ENCODE results near the gene CPT1A. TPM values are rescaled to one million over a fixed set of nuclear protein-coding genes. Genes with fewer than 3 reads are reported as not detected.

The CPT1A gene
- total RNA-seq, 1 experiment from 2014 or later = 6.3 TPM

DNA sequence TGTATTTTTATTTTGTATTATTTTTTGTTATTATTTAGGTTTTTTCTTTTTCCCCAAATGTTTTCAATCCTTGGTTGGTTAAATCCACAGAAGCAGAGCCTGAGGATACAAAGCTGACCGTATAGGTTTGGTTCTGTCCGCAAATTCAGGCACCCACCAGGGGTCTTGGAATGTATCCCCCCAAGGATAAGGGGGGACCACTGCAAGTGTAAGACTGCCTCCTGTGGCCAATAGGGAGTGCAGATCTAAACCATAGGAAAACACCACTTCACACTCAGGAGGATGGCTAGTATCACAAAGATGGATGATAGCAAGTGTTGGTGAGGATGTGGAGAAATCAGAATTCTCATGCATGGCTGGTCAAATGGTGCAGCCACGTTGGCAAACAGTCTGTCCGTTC is 20.0 kb downstream of the CPT1A start:
- intact Hi-C loops (cut with micrococcal nuclease; ENCODE audit: unreplicated experiment) = no loop called here
- H3K27me3 ChIP-seq (replicated peaks; ENCODE audit: control insufficient read depth, insufficient read depth, low read length) = no peaks in the 10 kb centered on the region
- H3K4me1 ChIP-seq = no peaks in the 10 kb centered on the region
- BruUV-seq (replicated peaks) = no TSS peak
- Mint-ChIP-seq H3K27me3 (ENCODE audit: insufficient read depth, unreplicated experiment) (no peaks in the 10 kb centered on the region), H3K27ac (ENCODE audit: unreplicated experiment) (no peak overlapping the region), H3K4me1 (ENCODE audit: low read depth, unreplicated experiment) (no peaks in the 10 kb centered on the region), H3K36me3 (ENCODE audit: insufficient read depth, unreplicated experiment) (no peaks in the 10 kb centered on the region), H3K9me3 (ENCODE audit: unreplicated experiment) (no peaks in the 10 kb centered on the region), H3K4me3 (ENCODE audit: unreplicated experiment) (no peak overlapping the region)
- ChIA-PET CTCF (no interaction called here), POLR2A (no interaction called here)
- TF ChIP-seq, protein P1, sequence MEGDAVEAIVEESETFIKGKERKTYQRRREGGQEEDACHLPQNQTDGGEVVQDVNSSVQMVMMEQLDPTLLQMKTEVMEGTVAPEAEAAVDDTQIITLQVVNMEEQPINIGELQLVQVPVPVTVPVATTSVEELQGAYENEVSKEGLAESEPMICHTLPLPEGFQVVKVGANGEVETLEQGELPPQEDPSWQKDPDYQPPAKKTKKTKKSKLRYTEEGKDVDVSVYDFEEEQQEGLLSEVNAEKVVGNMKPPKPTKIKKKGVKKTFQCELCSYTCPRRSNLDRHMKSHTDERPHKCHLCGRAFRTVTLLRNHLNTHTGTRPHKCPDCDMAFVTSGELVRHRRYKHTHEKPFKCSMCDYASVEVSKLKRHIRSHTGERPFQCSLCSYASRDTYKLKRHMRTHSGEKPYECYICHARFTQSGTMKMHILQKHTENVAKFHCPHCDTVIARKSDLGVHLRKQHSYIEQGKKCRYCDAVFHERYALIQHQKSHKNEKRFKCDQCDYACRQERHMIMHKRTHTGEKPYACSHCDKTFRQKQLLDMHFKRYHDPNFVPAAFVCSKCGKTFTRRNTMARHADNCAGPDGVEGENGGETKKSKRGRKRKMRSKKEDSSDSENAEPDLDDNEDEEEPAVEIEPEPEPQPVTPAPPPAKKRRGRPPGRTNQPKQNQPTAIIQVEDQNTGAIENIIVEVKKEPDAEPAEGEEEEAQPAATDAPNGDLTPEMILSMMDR (IDR thresholded peaks at IDR 0.05; ENCODE audit: insufficient read depth in 1 of 2, low read depth in 1 of 2, low read length in 1 of 2, severe bottlenecking in 1 of 2, unreplicated experiment in 1 of 2) = no peak
- no peaks in the 10 kb centered on the region for H3K36me3 ChIP-seq (ENCODE audit: control insufficient read depth, insufficient read depth, low read length)
- no peak for DNase-seq
- no peak overlapping the region for H3K4me3 ChIP-seq (ENCODE audit: low read depth, low read length)
- H3K9me3 ChIP-seq = no peaks in the 10 kb centered on the region

DNA sequence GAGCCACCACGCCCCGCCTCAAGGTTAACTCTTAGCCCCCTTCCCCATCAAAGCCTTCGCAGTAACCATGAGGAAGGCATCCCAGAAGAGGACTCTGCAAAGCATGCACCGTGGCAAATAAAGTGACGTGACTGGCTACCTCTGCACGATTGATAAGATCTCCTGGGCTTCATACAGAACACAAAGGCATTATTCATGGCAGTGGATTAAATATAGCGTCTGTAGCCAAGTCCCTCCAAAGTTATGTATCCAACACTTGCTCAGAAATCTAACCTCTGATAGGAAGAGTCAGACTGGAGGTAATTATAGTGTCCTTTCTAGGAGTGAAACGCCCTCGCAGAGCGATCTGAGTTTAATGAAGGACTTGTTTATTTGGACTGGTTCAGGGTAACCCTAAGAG is 22.4 kb downstream of the CPT1A start:
- no peak overlapping the region for H3K27ac Mint-ChIP-seq (ENCODE audit: unreplicated experiment)
- H3K9me3 Mint-ChIP-seq (ENCODE audit: unreplicated experiment) = no peaks in the 10 kb centered on the region
- H3K4me3 ChIP-seq (ENCODE audit: low read depth, low read length) = no peak overlapping the region
- no peaks in the 10 kb centered on the region for H3K4me1 Mint-ChIP-seq (ENCODE audit: low read depth, unreplicated experiment)
- H3K4me3 Mint-ChIP-seq (ENCODE audit: unreplicated experiment) = no peak overlapping the region
- TF ChIP-seq, protein P1 (IDR thresholded peaks at IDR 0.05; ENCODE audit: insufficient read depth in 1 of 2, low read depth in 1 of 2, low read length in 1 of 2, severe bottlenecking in 1 of 2, unreplicated experiment in 1 of 2) = no peak
- no peaks in the 10 kb centered on the region for H3K4me1 ChIP-seq
- no peaks in the 10 kb centered on the region for H3K27me3 Mint-ChIP-seq (ENCODE audit: insufficient read depth, unreplicated experiment)
- BruUV-seq (replicated peaks) = no TSS peak
- no peaks in the 10 kb centered on the region for H3K36me3 Mint-ChIP-seq (ENCODE audit: insufficient read depth, unreplicated experiment)
- intact Hi-C loops (cut with micrococcal nuclease; ENCODE audit: unreplicated experiment) = no loop called here
- ChIA-PET CTCF (interaction anchor here (0.6 kb wide), 1 partner anchor 25 kb away, joined by 3 read pairs; no protein-coding TSS in a partner anchor), POLR2A (no interaction called here)
- no peaks in the 10 kb centered on the region for H3K36me3 ChIP-seq (ENCODE audit: control insufficient read depth, insufficient read depth, low read length)
- H3K27me3 ChIP-seq (replicated peaks; ENCODE audit: control insufficient read depth, insufficient read depth, low read length) = no peaks in the 10 kb centered on the region
- DNase-seq = no peak
- H3K9me3 ChIP-seq = no peaks in the 10 kb centered on the region

DNA sequence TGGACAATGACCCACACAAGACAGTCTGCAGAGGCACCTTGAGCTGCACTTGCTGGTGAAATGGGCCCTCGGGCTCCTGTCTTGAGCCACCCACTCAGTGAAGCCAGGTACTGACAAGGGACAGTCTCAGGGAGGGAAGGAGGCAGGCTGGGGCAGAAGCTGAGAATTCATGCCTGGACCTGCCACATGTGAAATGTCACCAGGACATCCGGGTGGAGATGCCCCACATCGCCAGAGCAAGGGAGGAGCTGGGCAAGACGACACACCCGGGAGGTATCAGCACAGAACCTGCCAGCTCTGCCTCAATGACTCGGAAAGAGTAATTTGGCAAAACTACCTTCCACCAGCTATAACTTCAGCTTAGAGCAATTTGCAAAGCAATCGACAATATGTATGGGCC is 23.5 kb downstream of the CPT1A start:
- Mint-ChIP-seq H3K9me3 (ENCODE audit: unreplicated experiment) (no peaks in the 10 kb centered on the region), H3K4me3 (ENCODE audit: unreplicated experiment) (no peak overlapping the region), H3K36me3 (ENCODE audit: insufficient read depth, unreplicated experiment) (no peaks in the 10 kb centered on the region), H3K4me1 (ENCODE audit: low read depth, unreplicated experiment) (no peaks in the 10 kb centered on the region), H3K27ac (ENCODE audit: unreplicated experiment) (no peak overlapping the region), H3K27me3 (ENCODE audit: insufficient read depth, unreplicated experiment) (no peaks in the 10 kb centered on the region)
- TF ChIP-seq, protein P1 (IDR thresholded peaks at IDR 0.05; ENCODE audit: insufficient read depth in 1 of 2, low read depth in 1 of 2, low read length in 1 of 2, severe bottlenecking in 1 of 2, unreplicated experiment in 1 of 2) = no peak
- intact Hi-C loops (cut with micrococcal nuclease; ENCODE audit: unreplicated experiment) = no loop called here
- no peak for DNase-seq
- H3K4me1 ChIP-seq = no peaks in the 10 kb centered on the region
- ChIA-PET POLR2A (interaction anchor here (0.5 kb wide), 2 partner anchors 34 to 141 kb away, joined by 4 to 5 read pairs; no protein-coding TSS in a partner anchor), CTCF (no interaction called here)
- H3K27me3 ChIP-seq (replicated peaks; ENCODE audit: control insufficient read depth, insufficient read depth, low read length) = no peaks in the 10 kb centered on the region
- BruUV-seq (replicated peaks) = no TSS peak
- no peaks in the 10 kb centered on the region for H3K36me3 ChIP-seq (ENCODE audit: control insufficient read depth, insufficient read depth, low read length)
- H3K4me3 ChIP-seq (ENCODE audit: low read depth, low read length) = no peak overlapping the region
- no peaks in the 10 kb centered on the region for H3K9me3 ChIP-seq

All from Caco-2 (cell line).